Measurements from ENCODE around the gene SPINT2.
"Not testable (repeated sequence)": the region's sequence is repeated elsewhere in the genome, so short reads cannot be mapped to it uniquely, and the experiment has no call there.

SPINT2 gene

GRCh38 chr19:38264486-38265212, at the start of gene SPINT2:
Gene SPINT2, plus strand, starts transcription at chr19:38264573. Its CDS starts 320 bp downstream, at chr19:38264893.
- DNase-seq, result peak in 1 of 2 experiments; percentile 33

GRCh38 chr19:38216785-38217641, 47.4 kb upstream of the SPINT2 start:
- DNase-seq, result no peak

- DNase-seq, result no peak
Measured at GRCh38 chr19:38218204-38218603, 46.2 kb upstream of the SPINT2 start.

- DNase-seq, result no peak
Measured at GRCh38 chr19:38219221-38219620, 45.2 kb upstream of the SPINT2 start.

GRCh38 chr19:38221421-38221820, 43.0 kb upstream of the SPINT2 start:
- DNase-seq, result no peak

- no peak for DNase-seq
Measured at GRCh38 chr19:38221919-38222830, 42.2 kb upstream of the SPINT2 start.

GRCh38 chr19:38223119-38223523, 41.3 kb upstream of the SPINT2 start:
- no peak for DNase-seq

- DNase-seq, result no peak
Measured at GRCh38 chr19:38223617-38224013, 40.8 kb upstream of the SPINT2 start.

GRCh38 chr19:38224014-38224862, 40.1 kb upstream of the SPINT2 start, which contains the start of gene DPF1:
Gene DPF1, minus strand, starts transcription at chr19:38224222. Its CDS starts 80 bp downstream, at chr19:38224142.
- peak; percentile 52 to 53 for DNase-seq

GRCh38 chr19:38224863-38225218, 39.5 kb upstream of the SPINT2 start:
- not testable (repeated sequence) for DNase-seq

- no peak for DNase-seq
Measured at GRCh38 chr19:38227287-38228004, 36.9 kb upstream of the SPINT2 start.

GRCh38 chr19:38228005-38228377, 36.4 kb upstream of the SPINT2 start:
- DNase-seq, result no peak

- no peak for DNase-seq
Measured at GRCh38 chr19:38228491-38229439, 35.6 kb upstream of the SPINT2 start.

GRCh38 chr19:38229585-38230073, 34.7 kb upstream of the SPINT2 start:
- peak; percentile 62 to 67 for DNase-seq

GRCh38 chr19:38230506-38231133, 33.8 kb upstream of the SPINT2 start:
- not testable (repeated sequence) for DNase-seq

GRCh38 chr19:38231918-38232317, 32.5 kb upstream of the SPINT2 start:
- DNase-seq, result no peak

GRCh38 chr19:38233740-38234251, 30.6 kb upstream of the SPINT2 start:
- DNase-seq, result peak; percentile 70 to 78

- no peak for DNase-seq
Measured at GRCh38 chr19:38234615-38235014, 29.8 kb upstream of the SPINT2 start.

- no peak for DNase-seq
Measured at GRCh38 chr19:38239816-38240215, 24.6 kb upstream of the SPINT2 start.
